Cardiac fibroblast (primary cell): ENCODE results near the gene ALG1.

Source experiments
- DNase-seq, 2 donors: peaks; one replicate each; pipeline versions ENCODE4 v3.0.0 to v3.0.0-alpha.2; 2010; ENCODE audit warnings: low read depth in 2 of 2
- H3K4me3 ChIP-seq, 2 donors: replicated peaks in 1 of 2; 1 replicate in 1 of 2; 2 replicates in 1 of 2; pipeline ENCODE4 v1.5.1; 2011; ENCODE audit warnings: low read depth in 2 of 2, low read length in 2 of 2, mild to moderate bottlenecking in 2 of 2, moderate library complexity in 1 of 2
- TF ChIP-seq, protein P1 (sequence below): IDR thresholded peaks from one replicate; pipeline ENCODE4 v1.5.1; 2011; ENCODE audit warnings: low read depth, mild to moderate bottlenecking, low read length, inconsistent platforms

The ALG1 gene

GRCh38 chr16:5034167-5034523 is 37.5 kb upstream of the ALG1 start:
- DNase-seq = no peak
- peak overlapping the region; percentile 75 to 90 for H3K4me3 ChIP-seq
- TF ChIP-seq, protein P1, sequence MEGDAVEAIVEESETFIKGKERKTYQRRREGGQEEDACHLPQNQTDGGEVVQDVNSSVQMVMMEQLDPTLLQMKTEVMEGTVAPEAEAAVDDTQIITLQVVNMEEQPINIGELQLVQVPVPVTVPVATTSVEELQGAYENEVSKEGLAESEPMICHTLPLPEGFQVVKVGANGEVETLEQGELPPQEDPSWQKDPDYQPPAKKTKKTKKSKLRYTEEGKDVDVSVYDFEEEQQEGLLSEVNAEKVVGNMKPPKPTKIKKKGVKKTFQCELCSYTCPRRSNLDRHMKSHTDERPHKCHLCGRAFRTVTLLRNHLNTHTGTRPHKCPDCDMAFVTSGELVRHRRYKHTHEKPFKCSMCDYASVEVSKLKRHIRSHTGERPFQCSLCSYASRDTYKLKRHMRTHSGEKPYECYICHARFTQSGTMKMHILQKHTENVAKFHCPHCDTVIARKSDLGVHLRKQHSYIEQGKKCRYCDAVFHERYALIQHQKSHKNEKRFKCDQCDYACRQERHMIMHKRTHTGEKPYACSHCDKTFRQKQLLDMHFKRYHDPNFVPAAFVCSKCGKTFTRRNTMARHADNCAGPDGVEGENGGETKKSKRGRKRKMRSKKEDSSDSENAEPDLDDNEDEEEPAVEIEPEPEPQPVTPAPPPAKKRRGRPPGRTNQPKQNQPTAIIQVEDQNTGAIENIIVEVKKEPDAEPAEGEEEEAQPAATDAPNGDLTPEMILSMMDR = no peak

GRCh38 chr16:5035909-5036227 is 35.8 kb upstream of the ALG1 start:
- no peak overlapping the region for H3K4me3 ChIP-seq
- TF ChIP-seq, protein P1 = no peak
- DNase-seq = no peak

DNA sequence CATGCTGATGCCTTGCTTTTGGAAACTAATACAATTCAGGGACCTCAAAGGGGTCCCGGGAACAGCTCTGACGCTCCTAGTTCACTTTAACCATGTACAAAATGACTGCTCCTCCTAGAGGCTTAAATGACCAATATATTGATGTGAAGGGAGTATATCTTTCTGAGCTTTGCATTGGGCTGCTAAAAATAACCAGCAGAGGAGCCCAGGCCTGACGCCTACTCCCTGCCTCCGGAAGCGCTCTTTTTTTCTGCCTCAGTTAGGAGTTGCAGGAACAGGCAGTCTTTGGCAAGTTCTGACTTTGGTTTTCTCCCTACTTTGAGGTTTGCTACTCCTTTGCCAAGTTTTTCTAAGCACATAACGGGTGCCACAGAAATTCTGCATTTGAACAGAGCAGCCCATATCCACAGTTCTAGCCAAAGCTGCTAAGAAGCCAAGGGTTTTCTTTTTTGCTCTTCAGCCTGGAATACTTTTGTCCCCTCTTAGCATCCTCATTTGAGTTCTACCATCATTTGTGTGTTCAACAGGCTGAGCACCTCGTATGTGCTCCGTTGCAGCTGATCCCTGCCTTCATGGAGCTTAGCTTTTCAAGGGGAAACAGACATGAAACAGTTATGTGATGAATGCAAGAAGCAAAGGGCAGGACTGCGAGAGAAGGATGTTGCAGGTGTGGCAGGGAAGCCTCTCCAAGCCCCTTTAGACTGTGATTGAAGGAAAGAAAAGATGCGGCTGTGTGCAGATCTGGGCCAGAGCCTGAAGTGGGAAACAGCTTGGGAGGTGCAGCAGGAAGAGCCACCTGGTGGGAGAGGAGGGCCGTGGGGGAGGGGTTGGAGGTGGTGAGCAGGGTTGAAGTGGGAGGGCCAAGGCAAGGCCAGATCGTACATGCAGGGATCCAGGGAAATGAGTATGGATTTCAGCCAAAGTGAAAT is 35.2 kb upstream of the ALG1 start:
- H3K4me3 ChIP-seq = no peak overlapping the region
- peak; percentile 29 to 75 for DNase-seq
- TF ChIP-seq, protein P1 = no peak

DNA sequence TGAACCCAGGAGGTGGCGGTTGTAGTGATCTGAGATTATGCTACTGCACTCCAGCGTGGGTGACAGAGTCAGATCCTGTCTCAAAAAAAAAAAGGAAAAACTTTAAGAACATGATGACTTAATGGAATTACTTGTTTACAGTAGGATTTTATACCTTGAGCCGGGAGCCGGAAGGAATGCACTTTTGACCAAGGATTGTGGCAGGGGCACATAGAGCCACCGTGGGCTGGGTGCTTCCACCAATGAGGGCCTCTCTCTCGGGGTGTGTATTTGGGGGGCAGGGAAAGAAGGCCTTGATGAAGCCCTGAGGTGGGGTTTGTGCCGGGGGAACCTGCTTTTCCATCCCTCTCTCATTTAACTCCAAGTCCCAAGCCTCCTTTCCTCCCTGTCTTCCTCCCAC is 31.2 kb upstream of the ALG1 start:
- no peak for DNase-seq
- TF ChIP-seq, protein P1 = no peak
- H3K4me3 ChIP-seq = no peak overlapping the region

DNA sequence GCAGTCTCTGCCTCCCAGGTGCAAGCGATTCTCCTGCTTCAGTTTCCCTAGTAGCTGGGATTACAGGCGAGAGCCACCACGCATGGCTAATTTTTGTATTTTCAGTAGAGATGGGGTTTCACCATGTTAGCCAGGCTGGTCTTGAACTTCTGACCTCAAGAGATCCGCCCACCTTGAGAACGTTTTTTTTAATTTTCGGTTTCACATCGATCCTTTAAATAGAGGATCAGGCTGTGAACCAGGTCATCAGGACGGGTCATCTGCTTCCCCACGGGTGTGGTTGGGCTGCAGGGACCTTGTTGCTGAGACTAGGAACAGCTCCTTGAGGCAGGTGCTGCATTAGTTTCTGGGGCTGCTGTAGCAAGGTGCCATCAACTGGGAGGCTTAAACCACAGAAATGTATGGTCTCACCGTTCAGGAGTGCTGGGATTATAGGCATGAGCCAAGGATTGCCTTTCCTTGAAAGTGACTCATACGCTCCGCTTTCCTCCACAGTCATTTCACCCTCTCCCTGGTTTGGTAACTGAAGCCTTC is 30.0 kb upstream of the ALG1 start:
- no peak overlapping the region for H3K4me3 ChIP-seq
- DNase-seq = peak in 1 of 2 donors; percentile 51
- TF ChIP-seq, protein P1 = no peak

GRCh38 chr16:5042574-5043171 is 29.0 kb upstream of the ALG1 start:
- H3K4me3 ChIP-seq = no peak overlapping the region
- DNase-seq = no peak
- TF ChIP-seq, protein P1 = no peak
